SK-N-SH (cell line): ENCODE measurements around the gene TM4SF4.

Experiments
- CHD2 ChIP-seq: fragments of 150-350 bp; IDR thresholded peaks from 2 replicates; pipeline ENCODE4 v1.6.1; 2018; ENCODE audit warnings: low read length; ENCODE audit not compliant: partially characterized antibody
- EP300 ChIP-seq, 2 experiments: IDR thresholded peaks; 2 replicates each; pipeline versions ENCODE4 v1.4.0 to v1.6.1; 2012; ENCODE audit warnings: borderline replicate concordance in 1 of 2, low read depth in 1 of 2, low read length in 1 of 2
- FOSL2 ChIP-seq: IDR thresholded peaks from 2 replicates; pipeline ENCODE4 v1.4.0; 2012; ENCODE audit warnings: low read depth, mild to moderate bottlenecking, moderate library complexity, borderline replicate concordance
- POLR2AphosphoS5 ChIP-seq: IDR thresholded peaks from 2 replicates; pipeline ENCODE4 v1.6.1; 2012; ENCODE audit warnings: low read depth, low read length
- TAF1 ChIP-seq: IDR thresholded peaks from 2 replicates; pipeline ENCODE4 v1.6.1; 2012; ENCODE audit warnings: low read depth, mild to moderate bottlenecking, low read length, moderate library complexity, borderline replicate concordance
- TEAD4 ChIP-seq: IDR thresholded peaks from 2 replicates; pipeline ENCODE4 v1.4.0; 2012; ENCODE audit warnings: mild to moderate bottlenecking, borderline replicate concordance; ENCODE audit not compliant: insufficient read depth
- TF ChIP-seq, protein P1 (sequence below): fragments of 200-600 bp; sonication (generic); IDR thresholded peaks from 2 replicates; pipeline ENCODE4 v1.6.1; 2017; ENCODE audit warnings: antibody characterized with exemption, mild to moderate bottlenecking, moderate library complexity
- TF ChIP-seq, protein P2 (sequence below): IDR thresholded peaks from 2 replicates; pipeline ENCODE4 v1.4.0; 2012; ENCODE audit warnings: low read depth
- TF ChIP-seq, protein P3 (sequence below): IDR thresholded peaks from 2 replicates; pipeline ENCODE4 v1.6.1; 2012; ENCODE audit warnings: mild to moderate bottlenecking, low read depth, low read length, moderate library complexity

DNA sequence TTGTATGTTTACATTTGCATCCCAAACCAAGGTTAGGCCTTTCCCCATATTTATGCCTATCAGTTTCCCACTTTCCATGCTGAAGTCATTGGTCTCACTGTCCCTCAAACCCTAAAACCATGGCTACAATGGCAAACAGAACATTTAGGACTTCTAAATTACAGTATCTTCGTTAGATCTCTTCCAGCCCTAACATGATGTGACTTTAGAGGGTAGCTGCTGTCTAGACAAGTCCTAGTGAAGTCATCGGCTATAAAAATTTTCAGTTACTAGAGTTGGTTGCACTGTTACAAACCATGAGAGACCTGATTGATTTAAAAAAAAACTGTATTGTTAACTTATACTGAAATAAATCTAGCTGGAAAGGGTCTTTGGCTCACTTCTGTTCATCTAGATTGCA is 54.6 kb downstream of the TM4SF4 start:
- TF ChIP-seq CHD2, result no peak
- no peak for TF ChIP-seq EP300 (IDR thresholded peaks at IDR 0.05; ENCODE audit: borderline replicate concordance in 1 of 2, low read depth in 1 of 2, low read length in 1 of 2)
- TF ChIP-seq, protein P1, sequence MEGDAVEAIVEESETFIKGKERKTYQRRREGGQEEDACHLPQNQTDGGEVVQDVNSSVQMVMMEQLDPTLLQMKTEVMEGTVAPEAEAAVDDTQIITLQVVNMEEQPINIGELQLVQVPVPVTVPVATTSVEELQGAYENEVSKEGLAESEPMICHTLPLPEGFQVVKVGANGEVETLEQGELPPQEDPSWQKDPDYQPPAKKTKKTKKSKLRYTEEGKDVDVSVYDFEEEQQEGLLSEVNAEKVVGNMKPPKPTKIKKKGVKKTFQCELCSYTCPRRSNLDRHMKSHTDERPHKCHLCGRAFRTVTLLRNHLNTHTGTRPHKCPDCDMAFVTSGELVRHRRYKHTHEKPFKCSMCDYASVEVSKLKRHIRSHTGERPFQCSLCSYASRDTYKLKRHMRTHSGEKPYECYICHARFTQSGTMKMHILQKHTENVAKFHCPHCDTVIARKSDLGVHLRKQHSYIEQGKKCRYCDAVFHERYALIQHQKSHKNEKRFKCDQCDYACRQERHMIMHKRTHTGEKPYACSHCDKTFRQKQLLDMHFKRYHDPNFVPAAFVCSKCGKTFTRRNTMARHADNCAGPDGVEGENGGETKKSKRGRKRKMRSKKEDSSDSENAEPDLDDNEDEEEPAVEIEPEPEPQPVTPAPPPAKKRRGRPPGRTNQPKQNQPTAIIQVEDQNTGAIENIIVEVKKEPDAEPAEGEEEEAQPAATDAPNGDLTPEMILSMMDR, result no peak
- no peak for TF ChIP-seq FOSL2
- no peak for TF ChIP-seq TEAD4
- TF ChIP-seq, protein P2, sequence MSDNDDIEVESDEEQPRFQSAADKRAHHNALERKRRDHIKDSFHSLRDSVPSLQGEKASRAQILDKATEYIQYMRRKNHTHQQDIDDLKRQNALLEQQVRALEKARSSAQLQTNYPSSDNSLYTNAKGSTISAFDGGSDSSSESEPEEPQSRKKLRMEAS, result no peak
- TF ChIP-seq TAF1, result no peak
- TF ChIP-seq, protein P3, sequence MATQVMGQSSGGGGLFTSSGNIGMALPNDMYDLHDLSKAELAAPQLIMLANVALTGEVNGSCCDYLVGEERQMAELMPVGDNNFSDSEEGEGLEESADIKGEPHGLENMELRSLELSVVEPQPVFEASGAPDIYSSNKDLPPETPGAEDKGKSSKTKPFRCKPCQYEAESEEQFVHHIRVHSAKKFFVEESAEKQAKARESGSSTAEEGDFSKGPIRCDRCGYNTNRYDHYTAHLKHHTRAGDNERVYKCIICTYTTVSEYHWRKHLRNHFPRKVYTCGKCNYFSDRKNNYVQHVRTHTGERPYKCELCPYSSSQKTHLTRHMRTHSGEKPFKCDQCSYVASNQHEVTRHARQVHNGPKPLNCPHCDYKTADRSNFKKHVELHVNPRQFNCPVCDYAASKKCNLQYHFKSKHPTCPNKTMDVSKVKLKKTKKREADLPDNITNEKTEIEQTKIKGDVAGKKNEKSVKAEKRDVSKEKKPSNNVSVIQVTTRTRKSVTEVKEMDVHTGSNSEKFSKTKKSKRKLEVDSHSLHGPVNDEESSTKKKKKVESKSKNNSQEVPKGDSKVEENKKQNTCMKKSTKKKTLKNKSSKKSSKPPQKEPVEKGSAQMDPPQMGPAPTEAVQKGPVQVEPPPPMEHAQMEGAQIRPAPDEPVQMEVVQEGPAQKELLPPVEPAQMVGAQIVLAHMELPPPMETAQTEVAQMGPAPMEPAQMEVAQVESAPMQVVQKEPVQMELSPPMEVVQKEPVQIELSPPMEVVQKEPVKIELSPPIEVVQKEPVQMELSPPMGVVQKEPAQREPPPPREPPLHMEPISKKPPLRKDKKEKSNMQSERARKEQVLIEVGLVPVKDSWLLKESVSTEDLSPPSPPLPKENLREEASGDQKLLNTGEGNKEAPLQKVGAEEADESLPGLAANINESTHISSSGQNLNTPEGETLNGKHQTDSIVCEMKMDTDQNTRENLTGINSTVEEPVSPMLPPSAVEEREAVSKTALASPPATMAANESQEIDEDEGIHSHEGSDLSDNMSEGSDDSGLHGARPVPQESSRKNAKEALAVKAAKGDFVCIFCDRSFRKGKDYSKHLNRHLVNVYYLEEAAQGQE, result no peak
- no peak for TF ChIP-seq POLR2AphosphoS5
